GM18861 (cell line): ENCODE data around the gene MAP4K4.

Source experiments
- ATAC-seq: cut with Tn5 transposase; IDR thresholded peaks from one replicate; pipeline ENCODE4 v1.9.1; 2021; ENCODE audit not compliant: unreplicated experiment

MAP4K4 gene

DNA sequence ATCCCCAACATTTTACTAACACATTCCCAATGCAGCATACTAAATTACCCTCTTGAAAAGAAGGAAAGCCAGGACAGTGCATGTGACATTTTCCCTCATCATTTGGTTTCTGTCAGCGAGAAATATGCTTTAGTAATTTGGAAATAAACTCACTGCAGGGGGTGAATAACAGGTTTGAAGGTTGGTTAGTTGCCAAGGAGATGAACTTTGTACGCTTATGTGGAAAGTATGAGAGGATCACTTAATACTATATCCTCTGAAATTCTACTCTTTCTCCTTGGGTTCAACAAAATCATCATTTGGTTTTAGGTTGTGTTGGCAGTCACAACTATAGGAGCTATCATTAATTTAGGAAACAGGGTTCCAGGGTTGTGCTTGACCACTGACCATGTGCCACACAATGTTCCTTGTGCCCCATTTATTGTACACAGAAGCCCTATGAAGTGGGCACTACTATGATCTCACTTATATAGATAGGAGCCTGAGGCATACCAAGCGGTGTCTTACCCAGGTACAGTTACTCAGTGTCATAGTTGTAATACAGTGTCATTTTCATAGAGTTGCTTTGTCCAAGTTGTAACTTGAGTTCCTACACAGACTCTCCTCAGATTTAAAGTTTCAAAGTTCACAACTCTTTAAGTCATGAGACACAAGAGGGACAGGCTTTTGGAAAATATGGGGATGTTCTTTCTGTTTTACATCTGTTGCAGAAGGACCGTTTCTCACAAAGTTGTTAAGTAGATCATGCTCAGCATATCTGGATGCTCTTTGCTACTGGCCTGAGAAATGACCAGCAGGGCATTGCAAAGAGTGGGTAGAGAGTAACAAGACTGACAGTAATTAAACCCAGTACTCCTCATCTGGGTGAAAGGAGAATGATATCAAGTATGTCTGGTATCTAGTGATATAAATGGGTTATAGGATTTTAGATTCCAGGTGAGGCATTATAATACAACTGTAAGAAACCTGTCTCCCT, 91.8 kb downstream of the MAP4K4 start:
- no peak for ATAC-seq

DNA sequence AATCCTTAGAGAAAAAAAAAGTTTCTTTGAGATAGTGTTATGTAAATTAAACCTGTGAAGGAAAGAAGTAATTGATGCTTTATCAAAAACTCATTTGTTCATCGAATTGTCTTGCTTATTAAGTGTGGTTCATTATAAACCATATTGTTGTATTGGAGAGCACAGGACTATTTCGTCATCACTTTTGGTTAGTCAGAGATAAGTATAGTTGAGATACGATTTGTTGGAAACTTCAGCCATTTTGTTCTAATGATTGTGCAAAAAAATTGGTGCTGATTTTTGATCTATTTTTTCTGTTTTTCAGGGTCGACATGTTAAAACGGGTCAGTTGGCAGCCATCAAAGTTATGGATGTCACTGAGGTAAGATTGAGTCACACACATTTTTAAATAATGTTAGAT, 92.9 kb downstream of the MAP4K4 start:
- no peak for ATAC-seq

DNA sequence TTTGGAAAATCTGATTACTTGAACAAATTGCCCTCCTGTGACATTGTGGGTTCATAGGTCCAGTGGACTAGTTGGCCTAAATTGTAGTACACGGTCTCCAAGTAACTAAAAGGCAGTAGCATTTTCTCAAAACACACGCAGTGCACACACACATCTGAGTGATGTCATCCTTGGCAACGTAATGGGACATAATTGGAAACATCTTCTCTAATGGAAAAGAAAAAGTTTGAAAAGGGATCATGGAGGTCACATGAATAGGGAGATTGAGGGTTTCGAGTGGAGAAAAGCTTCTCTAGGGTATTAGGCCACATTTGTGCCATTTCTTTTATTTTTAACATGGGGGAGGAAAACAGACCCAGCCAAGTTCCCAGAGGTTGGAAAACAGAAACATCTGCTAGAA, 93.3 kb downstream of the MAP4K4 start:
- ATAC-seq = no peak

DNA sequence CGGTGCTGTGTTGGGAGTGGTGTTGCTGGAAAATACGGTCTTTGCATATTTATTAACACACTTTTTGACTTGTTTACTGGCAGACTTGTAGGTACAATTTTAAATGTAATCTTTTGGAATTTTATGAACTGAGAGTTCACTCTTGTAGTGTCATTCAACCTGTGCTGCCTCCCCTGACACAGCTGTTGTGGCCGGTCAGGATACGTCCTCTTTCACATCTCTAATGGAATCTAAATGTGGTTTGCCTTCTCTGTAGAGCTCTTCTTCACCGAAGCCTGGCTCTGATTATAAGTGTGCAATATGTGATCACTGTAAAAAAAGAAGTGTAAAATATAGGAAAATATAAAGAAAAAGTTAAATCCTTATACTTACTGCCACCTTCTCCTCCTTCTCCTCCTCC, 94.7 kb downstream of the MAP4K4 start:
- no peak for ATAC-seq

GRCh38 chr2:101793277-101793969, 95.9 kb downstream of the MAP4K4 start:
- no peak for ATAC-seq

DNA sequence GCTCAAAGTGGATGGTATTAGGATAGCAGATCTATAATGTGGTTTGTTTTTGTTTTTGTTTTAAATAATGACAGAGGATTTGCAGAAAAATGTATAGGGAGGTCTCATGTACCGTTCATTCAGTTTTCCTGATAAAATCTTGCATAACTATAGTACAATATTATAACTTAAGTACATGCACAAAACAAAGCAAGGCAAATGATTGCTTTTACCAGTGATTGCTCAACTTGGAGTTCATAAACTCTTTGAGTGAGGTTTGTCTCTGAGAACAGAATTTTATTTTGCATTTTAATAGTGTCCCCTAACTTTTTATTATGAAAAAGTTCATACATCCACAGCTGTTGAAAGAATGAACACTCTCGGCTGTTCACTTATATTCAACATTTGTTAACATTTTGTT, 96.6 kb downstream of the MAP4K4 start:
- ATAC-seq = no peak

GRCh38 chr2:101795033-101795432, 97.5 kb downstream of the MAP4K4 start:
- ATAC-seq = no peak

DNA sequence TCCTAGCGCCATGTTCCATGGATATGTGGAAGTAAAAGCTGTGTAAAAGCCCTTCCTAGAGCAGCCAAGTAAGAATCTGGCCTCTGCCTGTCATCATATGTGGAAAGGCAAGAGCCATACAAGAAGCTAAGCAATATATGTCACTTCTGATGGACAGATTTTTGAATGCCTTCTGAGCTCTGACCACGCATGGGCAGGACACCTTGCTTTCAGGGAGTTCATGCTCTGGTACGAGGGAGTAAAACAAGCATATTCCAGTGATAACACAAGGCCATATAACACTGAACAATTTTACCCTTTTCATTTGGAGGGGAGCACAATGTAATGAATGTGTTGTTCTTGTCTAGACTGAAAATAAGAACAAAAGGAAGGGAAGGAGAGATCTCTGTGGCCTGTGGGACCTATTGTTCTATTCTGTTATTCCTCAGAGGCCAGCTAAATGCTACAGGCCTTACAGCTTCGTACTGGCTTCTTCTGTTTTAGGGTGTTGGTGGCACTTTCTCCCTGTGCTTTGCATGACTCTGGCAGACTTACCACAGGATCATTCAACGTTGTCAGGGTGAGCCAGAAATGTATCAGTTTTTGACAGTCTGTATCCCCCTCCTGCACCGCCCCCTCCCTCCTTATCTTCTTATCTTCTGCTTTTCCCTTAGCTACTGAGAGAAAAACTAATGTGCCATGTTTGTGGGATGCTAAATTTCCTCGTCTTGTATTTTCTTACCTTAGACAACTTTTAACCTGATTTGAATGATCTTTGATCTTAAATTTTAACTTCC, 99.5 kb downstream of the MAP4K4 start:
- no peak for ATAC-seq

- no peak for ATAC-seq
These were observed 104.0 kb downstream of the MAP4K4 start for GRCh38 chr2:101801496-101801895.

DNA sequence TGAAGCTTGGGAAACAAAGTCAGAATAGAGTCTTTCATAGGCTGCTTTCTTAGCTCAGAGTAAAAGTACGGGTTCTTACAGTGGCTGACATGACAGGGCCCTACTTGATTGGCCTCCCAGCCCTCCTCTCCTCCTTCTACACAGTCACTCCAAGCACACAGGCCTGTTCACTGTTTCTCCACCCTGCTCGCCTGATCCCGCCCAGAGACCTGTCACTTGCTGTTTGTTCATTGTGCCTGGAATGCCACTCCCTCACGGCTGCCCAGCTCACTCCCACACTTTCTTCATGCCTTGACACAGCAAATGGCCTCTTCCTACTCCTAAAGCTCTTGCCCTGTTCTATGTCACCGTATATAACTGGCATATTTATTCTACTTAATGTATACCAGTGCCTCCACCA, 104.8 kb downstream of the MAP4K4 start:
- ATAC-seq = no peak

DNA sequence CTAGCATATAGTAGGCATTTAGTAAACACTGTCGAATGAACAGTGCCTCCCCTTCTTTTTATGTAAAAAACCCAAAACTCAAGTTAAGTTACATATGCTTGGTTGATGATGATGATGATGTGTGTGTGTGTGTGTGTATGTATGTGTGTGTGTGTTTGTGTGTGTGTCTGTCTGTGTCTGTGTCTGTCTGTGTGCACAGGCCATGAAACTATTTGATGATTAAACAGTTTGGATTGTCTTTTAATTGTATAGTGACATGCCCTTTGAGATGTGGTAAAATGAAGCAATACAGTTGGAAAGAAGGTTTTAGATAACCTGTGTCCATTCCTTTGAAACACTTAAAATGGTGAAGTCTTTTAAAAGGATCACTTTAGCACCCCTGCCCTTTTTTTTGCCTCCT, 105.6 kb downstream of the MAP4K4 start:
- no peak for ATAC-seq

GRCh38 chr2:101803945-101804696, 106.6 kb downstream of the MAP4K4 start:
- no peak for ATAC-seq

DNA sequence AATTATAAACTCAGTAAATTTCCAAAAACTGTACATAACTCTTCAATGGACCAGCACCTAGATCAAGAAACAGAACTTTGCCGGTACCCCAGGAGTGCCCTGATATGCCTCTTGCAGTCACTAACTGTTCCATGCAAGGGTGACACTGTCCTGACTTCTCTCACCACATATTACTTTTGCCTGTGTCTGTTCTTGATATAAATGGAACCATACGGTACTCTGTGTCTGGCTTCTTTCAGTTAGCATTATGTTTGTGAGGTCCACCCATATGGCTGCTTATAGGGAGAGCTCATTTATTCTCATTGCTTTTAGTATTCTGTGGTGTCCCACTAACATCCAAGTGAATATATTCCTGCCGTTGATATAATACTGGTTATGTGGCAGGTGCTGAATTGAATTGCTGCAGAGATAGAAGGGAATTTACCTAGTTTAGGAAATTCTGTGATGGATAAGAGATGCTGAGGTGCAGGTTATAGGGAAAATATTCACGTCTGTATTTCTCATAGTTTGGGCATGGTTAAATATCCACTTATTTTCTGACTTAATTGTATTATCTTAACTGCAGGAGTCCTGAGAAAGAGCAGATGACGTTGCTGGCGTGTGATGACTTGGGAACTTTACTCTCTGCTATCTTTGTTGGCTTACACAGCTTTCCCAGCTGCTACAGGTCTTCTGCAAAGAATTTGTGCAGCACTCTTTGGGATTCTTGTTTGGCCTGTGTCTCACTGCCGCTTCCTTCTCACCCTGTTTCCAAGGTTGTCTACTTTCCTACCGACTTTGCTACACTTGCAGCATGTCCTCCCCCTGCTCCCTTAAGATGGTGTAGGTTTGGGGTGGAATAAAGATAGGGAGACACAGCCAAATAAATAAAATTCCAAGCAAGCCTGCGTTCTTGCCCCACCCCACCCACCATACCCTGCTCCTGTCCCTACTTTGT, 107.9 kb downstream of the MAP4K4 start:
- no peak for ATAC-seq

DNA sequence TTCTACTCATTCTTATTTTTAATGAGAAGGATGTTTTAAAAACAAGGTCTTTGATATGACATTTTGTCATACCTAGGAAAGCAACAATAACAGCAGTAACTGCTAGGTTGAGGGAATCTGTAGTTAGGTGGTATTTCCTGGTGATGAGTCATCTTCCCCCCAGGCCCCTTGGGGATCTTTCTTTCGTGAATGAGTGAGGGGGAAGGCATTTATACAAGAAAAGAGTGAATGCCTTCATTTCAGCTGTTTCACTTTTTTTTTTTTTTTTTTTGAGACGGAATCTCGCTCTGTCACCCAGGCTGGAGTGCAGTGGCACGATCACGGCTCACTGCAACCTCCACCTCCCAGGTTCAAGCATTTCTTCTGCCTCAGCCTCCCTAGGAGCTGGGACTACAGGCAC, 108.6 kb downstream of the MAP4K4 start:
- no peak for ATAC-seq

- no peak for ATAC-seq
These were observed 109.2 kb downstream of the MAP4K4 start for GRCh38 chr2:101806701-101807100.

DNA sequence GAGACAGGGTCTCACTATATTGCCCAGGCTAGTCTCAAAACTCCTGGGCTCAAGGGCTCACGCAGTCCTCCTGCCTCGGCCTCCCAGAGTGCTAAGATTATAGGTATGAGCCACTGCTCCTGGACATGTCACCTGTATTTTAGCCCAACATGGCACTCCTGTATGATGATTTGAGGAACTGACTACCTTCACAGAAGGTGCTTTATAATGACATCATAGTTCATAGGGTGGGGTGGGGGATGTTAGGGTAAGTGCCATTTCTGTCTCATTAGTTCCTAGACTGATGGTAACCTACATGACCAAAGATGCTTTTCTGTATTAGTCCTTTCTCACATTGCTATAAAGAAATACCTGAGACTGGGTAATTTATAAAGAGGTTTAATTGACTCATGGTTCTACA, 109.7 kb downstream of the MAP4K4 start:
- no peak for ATAC-seq

- no peak for ATAC-seq
These were observed 110.6 kb downstream of the MAP4K4 start for GRCh38 chr2:101808006-101808562.

DNA sequence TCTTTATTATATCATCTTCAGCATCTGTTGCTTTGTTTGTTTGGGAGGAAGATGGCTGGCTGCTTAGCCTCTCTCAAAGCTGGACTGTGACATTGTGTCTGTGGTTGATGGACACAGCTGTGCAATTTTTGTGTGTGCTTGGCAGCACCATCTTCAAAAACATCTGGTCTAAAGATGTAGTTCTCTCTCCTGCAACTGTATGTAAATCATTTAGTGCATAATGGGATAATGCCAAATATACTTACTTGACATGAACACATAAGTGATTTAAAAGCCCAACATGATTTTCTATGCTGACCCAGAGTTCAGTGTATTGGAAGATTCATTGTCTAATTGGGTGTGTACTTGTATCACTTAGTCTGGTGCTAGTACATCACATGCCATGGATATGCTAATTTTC, 112.2 kb downstream of the MAP4K4 start:
- no peak for ATAC-seq

- no peak for ATAC-seq
These were observed 113.9 kb downstream of the MAP4K4 start for GRCh38 chr2:101811226-101812015.
